GM20431 (cell line): Measurements from ENCODE around the gene LRRN1.

ENCODE experiments used
- in situ Hi-C: fragments of 300-500 bp; cut with MseI, MboI; formaldehyde crosslinking; loops from one replicate; pipeline ENCODE4 v1.15.0; 2020; ENCODE audit warnings: low sequenced_read_pairs; ENCODE audit not compliant: unreplicated experiment

Gene LRRN1

GRCh38 chr3:3799173-3800079 lies at the start of gene LRRN1:
TSS of gene LRRN1 (plus strand) at chr3:3799431. CDS start at chr3:3844642, 45,211 bp downstream.
- in situ Hi-C loops: no loop called here

- in situ Hi-C loops: no loop called here
These were observed 45.8 kb upstream of the LRRN1 start for GRCh38 chr3:3753416-3753815.

GRCh38 chr3:3765661-3766060 lies 33.6 kb upstream of the LRRN1 start:
- in situ Hi-C loops: no loop called here

- in situ Hi-C loops: no loop called here
These were observed 33.1 kb upstream of the LRRN1 start for GRCh38 chr3:3766140-3766539.

GRCh38 chr3:3771094-3771493 lies 28.1 kb upstream of the LRRN1 start:
- in situ Hi-C loops: no loop called here

- in situ Hi-C loops: no loop called here
These were observed 27.7 kb upstream of the LRRN1 start for GRCh38 chr3:3771567-3771966.

- in situ Hi-C loops: no loop called here
These were observed 26.9 kb upstream of the LRRN1 start for GRCh38 chr3:3772338-3772737.

- in situ Hi-C loops: no loop called here
These were observed 26.3 kb upstream of the LRRN1 start for GRCh38 chr3:3772920-3773319.

GRCh38 chr3:3776607-3777006 lies 22.6 kb upstream of the LRRN1 start:
- in situ Hi-C loops: no loop called here

GRCh38 chr3:3778216-3778615 lies 21.0 kb upstream of the LRRN1 start:
- in situ Hi-C loops: no loop called here

- in situ Hi-C loops: no loop called here
These were observed 20.5 kb upstream of the LRRN1 start for GRCh38 chr3:3778641-3779270.

- in situ Hi-C loops: no loop called here
These were observed 16.8 kb upstream of the LRRN1 start for GRCh38 chr3:3782457-3782856.

GRCh38 chr3:3783210-3783609 lies 16.0 kb upstream of the LRRN1 start:
- in situ Hi-C loops: no loop called here

- in situ Hi-C loops: no loop called here
These were observed 15.5 kb upstream of the LRRN1 start for GRCh38 chr3:3783696-3784095.

- in situ Hi-C loops: no loop called here
These were observed 6.8 kb upstream of the LRRN1 start for GRCh38 chr3:3792391-3792790.

- in situ Hi-C loops: no loop called here
These were observed 559 bp upstream of the LRRN1 start for GRCh38 chr3:3798631-3799113.

- in situ Hi-C loops: no loop called here
These were observed 837 bp downstream of the LRRN1 start for GRCh38 chr3:3800080-3800455.

- in situ Hi-C loops: no loop called here
These were observed 1.7 kb downstream of the LRRN1 start for GRCh38 chr3:3800685-3801493.

GRCh38 chr3:3801494-3801841 lies 2.2 kb downstream of the LRRN1 start:
- in situ Hi-C loops: no loop called here

- in situ Hi-C loops: no loop called here
These were observed 2.8 kb downstream of the LRRN1 start for GRCh38 chr3:3802046-3802445.

- in situ Hi-C loops: no loop called here
These were observed 5.3 kb downstream of the LRRN1 start for GRCh38 chr3:3804560-3804959.
